Measurements from ENCODE around the gene FRMD1.

FRMD1 gene

GRCh38 chr6:168018664-168019063, 60.3 kb downstream of the FRMD1 start:
- no peaks in the 10 kb centered on the region for H3K27me3 ChIP-seq (ENCODE audit: control insufficient read depth in 1 of 2, insufficient read depth in 2 of 2, low read length in 2 of 2)
- no peak overlapping the region for H3K27ac ChIP-seq (ENCODE audit: low read depth, low read length)
- H3K4me1 ChIP-seq (ENCODE audit: control insufficient read depth in 1 of 2, insufficient read depth in 2 of 2, low read length in 2 of 2): no peaks in the 10 kb centered on the region
- H3K9me3 ChIP-seq (ENCODE audit: control insufficient read depth in 1 of 2, low read length in 2 of 2): no peaks in the 10 kb centered on the region
- H3K36me3 ChIP-seq (ENCODE audit: control insufficient read depth in 1 of 2, insufficient read depth in 2 of 2, low read length in 2 of 2): no peaks in the 10 kb centered on the region
- no peak overlapping the region for H3K9ac ChIP-seq (ENCODE audit: low read depth in 1 of 2, low read length in 2 of 2)
- H3K4me3 ChIP-seq (ENCODE audit: low read depth in 1 of 2, low read length in 2 of 2): no peak overlapping the region

GRCh38 chr6:168017629-168018028, 61.4 kb downstream of the FRMD1 start:
- peaks cover 0 to under 1% of the 10 kb centered on the region in 2 donors for H3K9me3 ChIP-seq (ENCODE audit: control insufficient read depth in 1 of 2, low read length in 2 of 2)
- no peaks in the 10 kb centered on the region for H3K27me3 ChIP-seq (ENCODE audit: control insufficient read depth in 1 of 2, insufficient read depth in 2 of 2, low read length in 2 of 2)
- no peak overlapping the region for H3K4me3 ChIP-seq (ENCODE audit: low read depth in 1 of 2, low read length in 2 of 2)
- H3K4me1 ChIP-seq (ENCODE audit: control insufficient read depth in 1 of 2, insufficient read depth in 2 of 2, low read length in 2 of 2): no peaks in the 10 kb centered on the region
- no peaks in the 10 kb centered on the region for H3K36me3 ChIP-seq (ENCODE audit: control insufficient read depth in 1 of 2, insufficient read depth in 2 of 2, low read length in 2 of 2)
- no peak overlapping the region for H3K9ac ChIP-seq (ENCODE audit: low read depth in 1 of 2, low read length in 2 of 2)
- no peak overlapping the region for H3K27ac ChIP-seq (ENCODE audit: low read depth, low read length)

- peaks cover 3 to 7% of the 10 kb centered on the region in 2 donors for H3K9me3 ChIP-seq (ENCODE audit: control insufficient read depth in 1 of 2, low read length in 2 of 2)
- H3K36me3 ChIP-seq (ENCODE audit: control insufficient read depth in 1 of 2, insufficient read depth in 2 of 2, low read length in 2 of 2): no peaks in the 10 kb centered on the region
- H3K27ac ChIP-seq (ENCODE audit: low read depth, low read length): no peak overlapping the region
- no peak overlapping the region for H3K4me3 ChIP-seq (ENCODE audit: low read depth in 1 of 2, low read length in 2 of 2)
- no peaks in the 10 kb centered on the region for H3K27me3 ChIP-seq (ENCODE audit: control insufficient read depth in 1 of 2, insufficient read depth in 2 of 2, low read length in 2 of 2)
- no peak overlapping the region for H3K9ac ChIP-seq (ENCODE audit: low read depth in 1 of 2, low read length in 2 of 2)
- H3K4me1 ChIP-seq (ENCODE audit: control insufficient read depth in 1 of 2, insufficient read depth in 2 of 2, low read length in 2 of 2): no peaks in the 10 kb centered on the region
These were observed 62.1 kb downstream of the FRMD1 start for GRCh38 chr6:168016721-168017525.

GRCh38 chr6:168016176-168016620, 62.8 kb downstream of the FRMD1 start:
- Histone ChIP-seq H3K36me3 (ENCODE audit: control insufficient read depth in 1 of 2, insufficient read depth in 2 of 2, low read length in 2 of 2) (no peaks in the 10 kb centered on the region), H3K4me3 (ENCODE audit: low read depth in 1 of 2, low read length in 2 of 2) (no peak overlapping the region)

GRCh38 chr6:168015482-168016175, 63.4 kb downstream of the FRMD1 start:
- Histone ChIP-seq H3K36me3 (ENCODE audit: control insufficient read depth in 1 of 2, insufficient read depth in 2 of 2, low read length in 2 of 2) (no peaks in the 10 kb centered on the region), H3K9me3 (ENCODE audit: control insufficient read depth in 1 of 2, low read length in 2 of 2) (peaks cover 3 to 17% of the 10 kb centered on the region in 2 donors), H3K27ac (ENCODE audit: low read depth, low read length) (no peak overlapping the region), H3K9ac (ENCODE audit: low read depth in 1 of 2, low read length in 2 of 2) (no peak overlapping the region), H3K4me3 (ENCODE audit: low read depth in 1 of 2, low read length in 2 of 2) (no peak overlapping the region), H3K27me3 (ENCODE audit: control insufficient read depth in 1 of 2, insufficient read depth in 2 of 2, low read length in 2 of 2) (no peaks in the 10 kb centered on the region), H3K4me1 (ENCODE audit: control insufficient read depth in 1 of 2, insufficient read depth in 2 of 2, low read length in 2 of 2) (no peaks in the 10 kb centered on the region)

More at GRCh38 chr6:168016176-168016620, 62.8 kb downstream of the FRMD1 start:
- no peaks in the 10 kb centered on the region for H3K4me1 ChIP-seq (ENCODE audit: control insufficient read depth in 1 of 2, insufficient read depth in 2 of 2, low read length in 2 of 2)
- H3K9me3 ChIP-seq (ENCODE audit: control insufficient read depth in 1 of 2, low read length in 2 of 2): peaks cover 3 to 11% of the 10 kb centered on the region in 2 donors
- H3K9ac ChIP-seq (ENCODE audit: low read depth in 1 of 2, low read length in 2 of 2): no peak overlapping the region
- H3K27me3 ChIP-seq (ENCODE audit: control insufficient read depth in 1 of 2, insufficient read depth in 2 of 2, low read length in 2 of 2): no peaks in the 10 kb centered on the region
- no peak overlapping the region for H3K27ac ChIP-seq (ENCODE audit: low read depth, low read length)

- peaks cover 3 to 17% of the 10 kb centered on the region in 2 donors for H3K9me3 ChIP-seq (ENCODE audit: control insufficient read depth in 1 of 2, low read length in 2 of 2)
- H3K4me1 ChIP-seq (ENCODE audit: control insufficient read depth in 1 of 2, insufficient read depth in 2 of 2, low read length in 2 of 2): no peaks in the 10 kb centered on the region
- no peaks in the 10 kb centered on the region for H3K36me3 ChIP-seq (ENCODE audit: control insufficient read depth in 1 of 2, insufficient read depth in 2 of 2, low read length in 2 of 2)
- no peak overlapping the region for H3K4me3 ChIP-seq (ENCODE audit: low read depth in 1 of 2, low read length in 2 of 2)
- no peaks in the 10 kb centered on the region for H3K27me3 ChIP-seq (ENCODE audit: control insufficient read depth in 1 of 2, insufficient read depth in 2 of 2, low read length in 2 of 2)
- H3K9ac ChIP-seq (ENCODE audit: low read depth in 1 of 2, low read length in 2 of 2): no peak overlapping the region
- no peak overlapping the region for H3K27ac ChIP-seq (ENCODE audit: low read depth, low read length)
These were observed 64.0 kb downstream of the FRMD1 start for GRCh38 chr6:168015009-168015408.

GRCh38 chr6:168014428-168014827, 64.6 kb downstream of the FRMD1 start:
- Histone ChIP-seq H3K27ac (ENCODE audit: low read depth, low read length) (no peak overlapping the region), H3K9me3 (ENCODE audit: control insufficient read depth in 1 of 2, low read length in 2 of 2) (peaks cover 3 to 17% of the 10 kb centered on the region in 2 donors), H3K36me3 (ENCODE audit: control insufficient read depth in 1 of 2, insufficient read depth in 2 of 2, low read length in 2 of 2) (no peaks in the 10 kb centered on the region), H3K27me3 (ENCODE audit: control insufficient read depth in 1 of 2, insufficient read depth in 2 of 2, low read length in 2 of 2) (no peaks in the 10 kb centered on the region), H3K9ac (ENCODE audit: low read depth in 1 of 2, low read length in 2 of 2) (no peak overlapping the region), H3K4me1 (ENCODE audit: control insufficient read depth in 1 of 2, insufficient read depth in 2 of 2, low read length in 2 of 2) (no peaks in the 10 kb centered on the region), H3K4me3 (ENCODE audit: low read depth in 1 of 2, low read length in 2 of 2) (no peak overlapping the region)

GRCh38 chr6:168013250-168013915, 65.6 kb downstream of the FRMD1 start:
- no peaks in the 10 kb centered on the region for H3K36me3 ChIP-seq (ENCODE audit: control insufficient read depth in 1 of 2, insufficient read depth in 2 of 2, low read length in 2 of 2)
- no peak overlapping the region for H3K9ac ChIP-seq (ENCODE audit: low read depth in 1 of 2, low read length in 2 of 2)
- no peaks in the 10 kb centered on the region for H3K4me1 ChIP-seq (ENCODE audit: control insufficient read depth in 1 of 2, insufficient read depth in 2 of 2, low read length in 2 of 2)
- no peaks in the 10 kb centered on the region for H3K27me3 ChIP-seq (ENCODE audit: control insufficient read depth in 1 of 2, insufficient read depth in 2 of 2, low read length in 2 of 2)
- no peak overlapping the region for H3K27ac ChIP-seq (ENCODE audit: low read depth, low read length)
- H3K9me3 ChIP-seq (ENCODE audit: control insufficient read depth in 1 of 2, low read length in 2 of 2): peaks cover 3 to 17% of the 10 kb centered on the region in 2 donors
- no peak overlapping the region for H3K4me3 ChIP-seq (ENCODE audit: low read depth in 1 of 2, low read length in 2 of 2)

- Histone ChIP-seq H3K27ac (ENCODE audit: low read depth, low read length) (no peak overlapping the region), H3K9ac (ENCODE audit: low read depth in 1 of 2, low read length in 2 of 2) (no peak overlapping the region), H3K9me3 (ENCODE audit: control insufficient read depth in 1 of 2, low read length in 2 of 2) (peaks cover 3 to 17% of the 10 kb centered on the region in 2 donors), H3K27me3 (ENCODE audit: control insufficient read depth in 1 of 2, insufficient read depth in 2 of 2, low read length in 2 of 2) (no peaks in the 10 kb centered on the region), H3K4me3 (ENCODE audit: low read depth in 1 of 2, low read length in 2 of 2) (no peak overlapping the region), H3K4me1 (ENCODE audit: control insufficient read depth in 1 of 2, insufficient read depth in 2 of 2, low read length in 2 of 2) (no peaks in the 10 kb centered on the region), H3K36me3 (ENCODE audit: control insufficient read depth in 1 of 2, insufficient read depth in 2 of 2, low read length in 2 of 2) (no peaks in the 10 kb centered on the region)
These were observed 66.4 kb downstream of the FRMD1 start for GRCh38 chr6:168012431-168013249.

All from duodenal mucosa (tissue), 2 donors.